OCI-LY7 (cell line): ENCODE measurements around the gene MYADM. TPM values are rescaled to one million over a fixed set of nuclear protein-coding genes. Genes with fewer than 3 reads are reported as not detected.

Experiments used
- BruUV-seq: library from RNA; stranded (reverse); fragments of 400-500 nt; replicated peaks from 2 replicates; lab custom pipeline; 2021; lab: Mats Ljungman, UMichigan
- CTCF ChIA-PET: fragments of 300-600 bp; sonication (Branson Sonifier 250); formaldehyde crosslinking; loops from one replicate; lab custom pipeline; 2022; ENCODE audit warnings: antibody characterized with exemption; ENCODE audit not compliant: unreplicated experiment; lab: Charles Lee
- POLR2A ChIA-PET: fragments of 300-600 bp; sonication (Branson Sonifier 250); formaldehyde crosslinking; loops from one replicate; lab custom pipeline; 2022; ENCODE audit warnings: antibody characterized with exemption; lab: Charles Lee
- DNase-seq: peaks from one replicate; pipeline ENCODE4 v3.0.0-alpha.2; 2015; ENCODE audit warnings: low spot score
- H2AFZ ChIP-seq: fragments of 200-600 bp; sonication (generic), shearing (Covaris generic); 2 replicates; pipeline ENCODE4 v1.6.1; 2014; ENCODE audit warnings: mild to moderate bottlenecking, antibody characterized with exemption, low read length, moderate library complexity
- H3K27ac ChIP-seq: fragments of 200-600 bp; sonication (generic); 2 replicates; pipeline ENCODE4 v1.5.1; 2014; ENCODE audit warnings: mixed run types, low read depth, mild to moderate bottlenecking, moderate library complexity, low read length, inconsistent platforms; ENCODE audit not compliant: poor library complexity, severe bottlenecking
- H3K36me3 ChIP-seq: fragments of 200-600 bp; sonication (generic); 2 replicates; pipeline ENCODE4 v1.6.1; 2014; ENCODE audit warnings: mild to moderate bottlenecking, antibody characterized with exemption, low read length, moderate library complexity, mixed read lengths; ENCODE audit not compliant: insufficient read depth
- H3K4me1 ChIP-seq: fragments of 200-600 bp; sonication (generic); 2 replicates; pipeline ENCODE4 v1.5.1; 2014; ENCODE audit warnings: mild to moderate bottlenecking, low read length; ENCODE audit not compliant: insufficient read depth, poor library complexity, severe bottlenecking
- H3K4me2 ChIP-seq: fragments of 200-600 bp; sonication (generic); 2 replicates; pipeline ENCODE4 v1.6.1; 2014; ENCODE audit warnings: mild to moderate bottlenecking, low read length
- H3K4me3 ChIP-seq: fragments of 200-600 bp; sonication (generic); 2 replicates; pipeline ENCODE4 v1.5.1; 2014; ENCODE audit warnings: mild to moderate bottlenecking, low read depth, low read length; ENCODE audit not compliant: poor library complexity, severe bottlenecking
- H3K79me2 ChIP-seq: fragments of 200-600 bp; sonication (generic); 2 replicates; pipeline ENCODE4 v1.6.1; 2016; ENCODE audit warnings: low read depth, mild to moderate bottlenecking, low read length, moderate library complexity, mixed read lengths; ENCODE audit not compliant: insufficient read depth
- H3K9me2 ChIP-seq: fragments of 200-600 bp; sonication (generic); 2 replicates; pipeline ENCODE4 v1.6.1; 2016; ENCODE audit warnings: mild to moderate bottlenecking, low read length, mixed read lengths; ENCODE audit not compliant: insufficient read depth
- H3K9me3 ChIP-seq: fragments of 200-600 bp; sonication (generic); 2 replicates; pipeline ENCODE4 v1.6.1; 2014; ENCODE audit warnings: mild to moderate bottlenecking, mixed run types, low read length, mixed read lengths
- H4K20me1 ChIP-seq: fragments of 200-600 bp; sonication (generic); 2 replicates; pipeline ENCODE4 v1.6.1; 2014; ENCODE audit warnings: mild to moderate bottlenecking, antibody characterized with exemption, low read length, moderate library complexity, mixed read lengths; ENCODE audit not compliant: insufficient read depth
- EZH2phosphoT487 ChIP-seq: fragments of 200-600 bp; sonication (generic); IDR thresholded peaks from 2 replicates; pipeline ENCODE4 v1.6.1; 2018; ENCODE audit warnings: low read depth, borderline replicate concordance, mild to moderate bottlenecking, mixed run types, antibody characterized with exemption, low read length, moderate library complexity, mixed read lengths
- intact Hi-C: fragments of 100-400 bp; cut with micrococcal nuclease; formaldehyde crosslinking; loops from one replicate; pipeline ENCODE4 v1.10.0; 2022; ENCODE audit not compliant: unreplicated experiment
- total RNA-seq, 2 experiments: library from RNA; depleted of rRNA in 1 of 2; stranded (reverse); fragments of >200 nt in 1 of 2; shearing (Covaris generic) in 1 of 2; gene quantifications; 2 replicates each; pipeline ENCODE4 v1.2.3, GENCODE V29; 2014 to 2022
- TF ChIP-seq, protein P1 (sequence below): fragments of 200-600 bp; sonication (generic); conservative IDR thresholded peaks from 2 replicates; pipeline ENCODE4 v1.5.1; 2014; ENCODE audit warnings: mild to moderate bottlenecking, antibody characterized with exemption, low read length, moderate library complexity, mixed read lengths

The MYADM gene
- total RNA-seq, 2 experiments from 2014 or later, result 0.82 to 0.98 TPM

DNA sequence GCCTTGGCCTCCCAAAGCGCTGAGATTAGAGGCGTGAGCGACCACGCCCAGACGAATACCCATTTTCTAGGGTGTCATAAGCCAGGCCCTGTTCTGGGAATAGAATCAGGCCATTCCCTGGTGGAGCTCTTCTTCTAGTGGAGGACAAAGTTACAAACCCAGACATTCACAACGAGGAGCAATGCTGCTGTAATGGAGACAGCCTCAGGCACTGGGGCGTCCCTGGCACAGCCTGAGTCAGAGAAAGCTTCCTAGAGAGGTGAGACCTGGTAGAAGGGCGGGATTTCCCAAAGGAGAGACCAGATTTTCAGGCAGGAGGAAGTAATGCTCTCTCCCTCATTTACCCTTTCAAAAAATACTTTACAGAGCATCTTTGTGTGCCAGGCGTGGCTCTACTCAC lies 27.0 kb downstream of the MYADM start:
- H3K36me3 ChIP-seq, result no peaks in the 10 kb centered on the region
- POLR2A ChIA-PET, result no interaction called here
- H3K4me3 ChIP-seq, result no peak overlapping the region
- no peaks in the 10 kb centered on the region for H3K9me3 ChIP-seq
- DNase-seq, result no peak
- H3K4me2 ChIP-seq, result no peak overlapping the region
- H3K9me2 ChIP-seq, result no peaks in the 10 kb centered on the region
- CTCF ChIA-PET, result no interaction called here
- no TSS peak for BruUV-seq
- no peak overlapping the region for H3K27ac ChIP-seq
- H3K4me1 ChIP-seq, result no peaks in the 10 kb centered on the region
- no peaks in the 10 kb centered on the region for H4K20me1 ChIP-seq
- no peak overlapping the region for H2AFZ ChIP-seq
- TF ChIP-seq, protein P1, sequence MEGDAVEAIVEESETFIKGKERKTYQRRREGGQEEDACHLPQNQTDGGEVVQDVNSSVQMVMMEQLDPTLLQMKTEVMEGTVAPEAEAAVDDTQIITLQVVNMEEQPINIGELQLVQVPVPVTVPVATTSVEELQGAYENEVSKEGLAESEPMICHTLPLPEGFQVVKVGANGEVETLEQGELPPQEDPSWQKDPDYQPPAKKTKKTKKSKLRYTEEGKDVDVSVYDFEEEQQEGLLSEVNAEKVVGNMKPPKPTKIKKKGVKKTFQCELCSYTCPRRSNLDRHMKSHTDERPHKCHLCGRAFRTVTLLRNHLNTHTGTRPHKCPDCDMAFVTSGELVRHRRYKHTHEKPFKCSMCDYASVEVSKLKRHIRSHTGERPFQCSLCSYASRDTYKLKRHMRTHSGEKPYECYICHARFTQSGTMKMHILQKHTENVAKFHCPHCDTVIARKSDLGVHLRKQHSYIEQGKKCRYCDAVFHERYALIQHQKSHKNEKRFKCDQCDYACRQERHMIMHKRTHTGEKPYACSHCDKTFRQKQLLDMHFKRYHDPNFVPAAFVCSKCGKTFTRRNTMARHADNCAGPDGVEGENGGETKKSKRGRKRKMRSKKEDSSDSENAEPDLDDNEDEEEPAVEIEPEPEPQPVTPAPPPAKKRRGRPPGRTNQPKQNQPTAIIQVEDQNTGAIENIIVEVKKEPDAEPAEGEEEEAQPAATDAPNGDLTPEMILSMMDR, result no peak
- TF ChIP-seq EZH2phosphoT487, result no peak
- intact Hi-C loops, result no loop called here
- no peaks in the 10 kb centered on the region for H3K79me2 ChIP-seq

DNA sequence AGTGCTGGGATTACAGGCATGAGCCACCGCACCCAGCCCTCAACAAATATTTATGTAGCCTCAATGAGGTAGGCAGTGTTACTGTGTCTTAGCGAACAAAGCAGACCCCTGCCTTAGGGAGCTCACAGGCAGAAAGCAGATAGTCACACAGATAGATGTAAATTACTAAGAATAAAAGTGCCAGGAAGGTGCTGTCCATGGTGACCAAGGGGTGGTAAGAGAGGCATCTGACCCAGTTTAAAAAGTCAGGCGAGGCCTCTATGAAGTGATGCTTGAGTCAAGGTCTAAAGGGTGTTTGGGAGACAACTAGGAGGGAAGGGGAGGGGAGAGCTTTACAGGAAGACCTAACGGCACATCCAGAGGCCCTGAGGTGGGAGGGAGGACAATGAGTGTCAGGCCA lies 29.0 kb downstream of the MYADM start:
- CTCF ChIA-PET, result no interaction called here

DNA sequence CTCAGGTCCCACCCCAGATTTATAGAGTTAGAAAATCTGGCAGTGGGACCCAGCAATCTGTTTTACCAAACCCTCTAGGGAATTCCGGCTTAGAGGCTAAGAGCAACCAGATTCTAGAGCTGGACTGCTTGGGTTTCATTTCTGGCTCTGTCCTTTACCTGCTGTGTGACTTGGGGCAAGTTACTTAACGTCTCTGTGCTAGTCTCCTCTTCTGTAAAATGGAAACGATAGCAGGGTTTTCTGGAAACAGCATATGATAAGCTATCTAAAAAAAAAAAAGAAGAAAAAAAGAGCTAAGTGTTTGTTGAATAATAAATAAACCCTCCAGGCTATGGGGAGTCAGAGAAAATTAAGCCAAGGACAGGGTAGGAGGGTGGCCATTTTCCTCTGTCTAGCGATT lies 29.8 kb downstream of the MYADM start:
- Histone ChIP-seq H3K4me2 (no peak overlapping the region), H3K9me3 (no peaks in the 10 kb centered on the region), H3K27ac (no peak overlapping the region), H3K4me1 (no peaks in the 10 kb centered on the region), H2AFZ (no peak overlapping the region), H3K36me3 (no peaks in the 10 kb centered on the region), H3K4me3 (no peak overlapping the region), H3K9me2 (no peaks in the 10 kb centered on the region), H3K79me2 (no peaks in the 10 kb centered on the region), H4K20me1 (no peaks in the 10 kb centered on the region)
- ChIA-PET CTCF (no interaction called here), POLR2A (no interaction called here)
- intact Hi-C loops, result no loop called here
- DNase-seq, result no peak
- TF ChIP-seq, protein P1, result no peak
- TF ChIP-seq EZH2phosphoT487, result no peak
- no TSS peak for BruUV-seq

More for the DNA sequence above, 29.0 kb downstream of the MYADM start:
- no peak for DNase-seq
- Histone ChIP-seq H2AFZ (no peak overlapping the region), H3K4me2 (no peak overlapping the region), H3K79me2 (no peaks in the 10 kb centered on the region), H3K4me3 (no peak overlapping the region), H4K20me1 (no peaks in the 10 kb centered on the region), H3K9me2 (no peaks in the 10 kb centered on the region), H3K36me3 (no peaks in the 10 kb centered on the region), H3K4me1 (no peaks in the 10 kb centered on the region), H3K9me3 (no peaks in the 10 kb centered on the region), H3K27ac (no peak overlapping the region)
- intact Hi-C loops, result no loop called here
- BruUV-seq, result no TSS peak
- POLR2A ChIA-PET, result no interaction called here
- TF ChIP-seq EZH2phosphoT487, result no peak
- TF ChIP-seq, protein P1, result no peak
